Brain microvascular endothelial cell (primary cell): ENCODE data around the gene NMU.

Experiments
- DNase-seq: peaks from one replicate; pipeline ENCODE4 v3.0.0-alpha.2; 2020
- H3K27ac ChIP-seq: fragments of 250-450 bp; sonication (Bioruptor Pico); 2 replicates; pipeline ENCODE4 v1.5.1; 2020; ENCODE audit warnings: mild to moderate bottlenecking, moderate library complexity
- H3K27me3 ChIP-seq: fragments of 250-450 bp; sonication (Bioruptor Pico); replicated peaks from 2 replicates; pipeline ENCODE4 v1.5.1; 2020; ENCODE audit warnings: mild to moderate bottlenecking
- H3K36me3 ChIP-seq: fragments of 250-450 bp; sonication (Bioruptor Pico); replicated peaks from 2 replicates; pipeline ENCODE4 v1.5.1; 2020; ENCODE audit warnings: mild to moderate bottlenecking
- H3K4me3 ChIP-seq: 2 replicates; pipeline ENCODE4 v1.5.1; 2011; ENCODE audit warnings: low read depth, mild to moderate bottlenecking, control low read depth, low read length, moderate library complexity
- in situ Hi-C: cut with HindIII; loops from 2 replicates; pipeline ENCODE4 v1.10.0; 2017; ENCODE audit warnings: low sequenced_read_pairs, low pct_ligation_motif_present
- TF ChIP-seq, protein P1 (sequence below): IDR thresholded peaks from 2 replicates; pipeline ENCODE4 v1.5.1; 2011; ENCODE audit warnings: low read depth, mild to moderate bottlenecking, moderate library complexity, low read length, control low read depth, inconsistent platforms; ENCODE audit errors: missing control alignments

NMU gene

DNA sequence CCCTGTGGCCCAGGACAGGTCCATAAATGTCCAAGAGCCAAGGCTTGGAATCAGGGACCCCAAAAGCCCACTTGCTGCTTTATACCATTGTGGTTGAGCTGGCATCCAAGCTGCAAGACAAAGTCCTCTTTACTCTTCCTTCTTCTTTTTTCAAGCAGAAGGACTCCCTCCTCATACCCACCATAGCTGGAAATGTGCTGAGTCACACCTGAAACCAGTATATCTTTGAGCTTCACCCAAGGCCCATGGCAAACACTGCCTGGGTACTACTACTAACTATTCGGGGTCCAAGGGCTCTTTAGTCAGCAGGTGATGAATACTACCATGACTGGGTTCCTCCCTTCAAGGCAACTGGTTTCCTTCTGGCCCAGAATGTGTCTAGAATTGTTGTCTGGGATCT is 37.3 kb upstream of the NMU start:
- no peak for DNase-seq
- TF ChIP-seq, protein P1, sequence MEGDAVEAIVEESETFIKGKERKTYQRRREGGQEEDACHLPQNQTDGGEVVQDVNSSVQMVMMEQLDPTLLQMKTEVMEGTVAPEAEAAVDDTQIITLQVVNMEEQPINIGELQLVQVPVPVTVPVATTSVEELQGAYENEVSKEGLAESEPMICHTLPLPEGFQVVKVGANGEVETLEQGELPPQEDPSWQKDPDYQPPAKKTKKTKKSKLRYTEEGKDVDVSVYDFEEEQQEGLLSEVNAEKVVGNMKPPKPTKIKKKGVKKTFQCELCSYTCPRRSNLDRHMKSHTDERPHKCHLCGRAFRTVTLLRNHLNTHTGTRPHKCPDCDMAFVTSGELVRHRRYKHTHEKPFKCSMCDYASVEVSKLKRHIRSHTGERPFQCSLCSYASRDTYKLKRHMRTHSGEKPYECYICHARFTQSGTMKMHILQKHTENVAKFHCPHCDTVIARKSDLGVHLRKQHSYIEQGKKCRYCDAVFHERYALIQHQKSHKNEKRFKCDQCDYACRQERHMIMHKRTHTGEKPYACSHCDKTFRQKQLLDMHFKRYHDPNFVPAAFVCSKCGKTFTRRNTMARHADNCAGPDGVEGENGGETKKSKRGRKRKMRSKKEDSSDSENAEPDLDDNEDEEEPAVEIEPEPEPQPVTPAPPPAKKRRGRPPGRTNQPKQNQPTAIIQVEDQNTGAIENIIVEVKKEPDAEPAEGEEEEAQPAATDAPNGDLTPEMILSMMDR = no peak
- Histone ChIP-seq H3K27ac (no peak overlapping the region), H3K36me3 (no peaks in the 10 kb centered on the region), H3K27me3 (no peaks in the 10 kb centered on the region), H3K4me3 (no peak overlapping the region)
- in situ Hi-C loops = no loop called here

DNA sequence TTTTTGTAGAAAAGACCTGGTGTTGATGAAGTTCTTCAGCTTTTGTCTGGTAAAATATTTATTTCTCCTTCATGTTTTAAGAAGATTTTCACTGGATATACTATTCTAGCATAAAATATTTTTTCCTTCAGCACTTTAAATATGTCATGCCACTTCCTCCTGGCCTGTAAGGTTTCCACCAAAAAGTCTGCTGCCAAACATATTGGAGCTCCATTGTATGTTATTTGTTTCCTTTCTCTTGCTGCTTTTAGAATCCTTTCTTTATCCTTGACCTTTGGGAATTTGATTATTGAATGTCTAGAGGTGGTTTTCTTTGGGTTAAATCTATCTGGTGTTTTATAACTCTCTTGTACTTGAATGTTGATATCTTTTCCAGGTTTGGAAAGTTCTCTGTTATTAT is 35.6 kb upstream of the NMU start:
- Histone ChIP-seq H3K36me3 (no peaks in the 10 kb centered on the region), H3K27me3 (no peaks in the 10 kb centered on the region), H3K4me3 (no peak overlapping the region), H3K27ac (no peak overlapping the region)
- DNase-seq = no peak
- TF ChIP-seq, protein P1 = no peak
- in situ Hi-C loops = no loop called here

DNA sequence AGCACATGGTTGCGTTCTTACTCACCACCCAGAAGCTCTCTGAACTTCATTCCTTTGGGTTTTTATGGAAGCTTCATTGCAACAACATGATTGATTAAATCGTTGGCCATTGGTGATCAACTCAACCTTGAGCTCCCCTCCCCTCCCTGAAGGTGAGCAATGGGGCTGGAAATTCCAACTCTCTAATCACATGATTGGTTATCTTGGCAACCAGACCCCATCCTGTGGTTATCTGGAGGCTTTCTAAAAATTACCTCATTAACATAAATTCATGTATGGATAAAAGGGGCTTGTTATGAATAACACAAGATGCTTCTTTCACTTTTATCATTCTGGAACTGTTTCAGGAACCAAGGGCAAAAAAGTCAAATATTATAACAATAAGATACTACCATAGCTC is 34.6 kb upstream of the NMU start:
- no peak for DNase-seq
- TF ChIP-seq, protein P1 = no peak
- in situ Hi-C loops = no loop called here

DNA sequence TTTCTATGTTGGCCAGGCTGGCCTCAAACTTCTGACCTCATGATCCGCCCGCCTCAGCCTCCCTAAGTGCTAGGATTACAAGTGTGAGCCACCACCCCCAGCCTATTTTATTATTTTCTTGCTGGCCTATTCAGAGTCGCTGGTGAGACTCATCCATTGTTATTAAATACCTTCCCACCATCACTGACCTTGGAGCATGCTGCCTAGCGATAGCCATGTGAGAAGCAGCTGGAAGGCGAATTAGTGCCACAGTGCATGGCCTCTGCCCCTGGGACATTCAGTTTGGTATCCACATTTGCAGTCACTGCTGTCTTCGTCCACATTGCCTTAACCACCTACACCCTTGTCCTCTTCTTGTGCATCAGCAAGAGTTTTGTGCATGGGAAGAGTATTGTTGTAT is 32.4 kb upstream of the NMU start:
- in situ Hi-C loops = no loop called here
- H3K27ac ChIP-seq = no peak overlapping the region
- TF ChIP-seq, protein P1 = no peak
- H3K4me3 ChIP-seq = no peak overlapping the region
- no peak for DNase-seq
- H3K36me3 ChIP-seq = no peaks in the 10 kb centered on the region
- H3K27me3 ChIP-seq = no peaks in the 10 kb centered on the region

More for the DNA sequence above, 34.6 kb upstream of the NMU start:
- H3K27ac ChIP-seq = no peak overlapping the region
- no peaks in the 10 kb centered on the region for H3K27me3 ChIP-seq
- no peak overlapping the region for H3K4me3 ChIP-seq
- H3K36me3 ChIP-seq = no peaks in the 10 kb centered on the region

DNA sequence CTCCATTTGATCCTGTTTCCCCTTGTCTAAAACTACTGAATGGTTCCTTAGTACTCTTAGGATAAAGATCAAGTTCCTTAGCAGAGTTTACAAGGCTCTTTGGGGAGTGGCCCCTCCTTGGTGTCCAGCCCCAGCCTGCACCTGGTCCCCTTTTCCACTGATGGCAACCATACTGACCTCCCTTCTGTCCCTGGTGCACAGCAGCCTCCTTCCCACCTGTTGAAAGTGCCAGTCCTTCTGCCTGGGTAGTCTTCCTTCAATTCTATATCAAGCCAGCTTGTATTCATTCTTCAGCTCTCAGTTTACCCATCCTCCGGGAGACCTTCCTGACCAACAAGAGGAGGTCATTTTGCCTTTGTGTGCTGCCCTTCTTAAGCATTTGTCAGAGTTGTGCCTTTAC is 30.4 kb upstream of the NMU start:
- Histone ChIP-seq H3K4me3 (no peak overlapping the region), H3K27ac (no peak overlapping the region), H3K27me3 (no peaks in the 10 kb centered on the region), H3K36me3 (no peaks in the 10 kb centered on the region)
- TF ChIP-seq, protein P1 = no peak
- no peak for DNase-seq
- in situ Hi-C loops = no loop called here

DNA sequence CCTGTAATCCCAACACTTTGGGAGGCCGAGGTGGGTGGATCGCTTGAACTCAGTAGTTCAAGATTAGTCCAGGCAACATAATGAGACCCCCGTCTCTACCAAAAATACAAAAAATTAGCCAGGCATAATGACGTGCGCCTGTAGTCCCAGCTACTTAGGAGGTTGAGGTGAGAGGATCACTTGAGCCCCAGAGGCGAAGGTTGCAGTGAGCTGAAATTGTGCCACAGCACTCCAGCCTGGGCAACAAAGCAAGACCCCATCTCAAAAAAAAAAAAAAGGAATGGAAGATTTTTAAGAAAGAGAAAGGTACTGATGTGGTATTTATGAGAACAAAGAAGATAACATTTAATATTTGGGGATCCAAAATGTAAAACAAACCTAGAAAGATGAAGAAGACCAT is 27.0 kb upstream of the NMU start:
- H3K27me3 ChIP-seq = no peaks in the 10 kb centered on the region
- no peak for DNase-seq
- no peaks in the 10 kb centered on the region for H3K36me3 ChIP-seq
- H3K4me3 ChIP-seq = no peak overlapping the region
- H3K27ac ChIP-seq = no peak overlapping the region
- TF ChIP-seq, protein P1 = no peak
- in situ Hi-C loops = no loop called here
